ENCODE measurements around the gene MKX. TPM values are rescaled to one million over a fixed set of nuclear protein-coding genes. Genes with fewer than 3 reads are reported as not detected.
A peak's percentile ranks its signal among the peaks of the same experiment; 100 is the strongest.

Gene MKX
- total and polyA plus RNA-seq, 2 donors (not counting 1 experiment from before 2014, with no cell fraction given): not detected

DNA sequence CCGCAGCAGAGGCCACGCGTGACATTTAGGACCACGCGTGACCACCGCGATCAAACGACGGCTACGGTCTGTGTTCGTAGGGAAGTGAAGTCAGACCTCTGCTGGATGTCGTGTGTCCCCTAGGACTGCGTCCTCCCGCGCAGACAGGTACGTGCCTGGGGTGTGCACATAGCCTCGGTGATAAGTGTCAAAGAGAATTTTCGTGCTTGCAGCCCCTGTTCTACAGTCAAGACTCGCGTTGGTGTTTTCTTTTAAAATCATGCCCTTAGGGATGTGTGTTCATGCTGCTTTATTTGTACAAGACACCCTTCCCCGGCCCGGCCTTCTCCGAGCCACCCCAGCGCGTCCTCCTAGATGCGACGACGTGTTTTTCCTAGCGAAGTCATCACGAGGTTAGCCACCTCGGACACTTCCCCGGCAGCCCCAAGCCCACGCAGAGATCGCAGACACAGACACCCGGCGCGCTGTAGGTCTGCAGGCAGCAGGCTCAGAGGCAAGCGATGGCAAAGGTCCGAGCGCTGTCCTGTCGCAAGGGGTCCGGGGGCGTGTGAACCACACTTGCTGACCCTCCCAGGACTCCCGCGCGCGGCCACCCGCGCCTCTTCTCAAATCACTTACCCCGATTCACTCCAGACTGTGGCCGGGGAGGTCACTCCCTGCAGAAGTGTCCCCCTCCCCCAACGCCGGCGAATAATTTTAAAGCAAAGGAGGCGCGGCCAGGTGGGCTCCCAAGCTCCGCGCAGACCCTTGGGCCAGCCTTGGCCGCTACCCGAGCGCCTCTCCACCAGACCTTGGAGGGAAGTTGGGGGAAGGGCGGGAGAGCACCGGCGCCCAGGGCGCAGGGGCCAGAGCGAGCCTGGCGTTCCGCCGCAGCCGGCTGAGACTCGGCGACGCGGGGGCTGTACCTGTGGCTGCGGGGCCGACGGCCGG is 552 bp downstream of the MKX start:
- no peaks in the 10 kb centered on the region for H4K20me1 ChIP-seq (ENCODE audit: control insufficient read depth, insufficient read depth, low read length, poor library complexity, severe bottlenecking)
- no peaks in the 10 kb centered on the region for H3K79me2 ChIP-seq (ENCODE audit: control insufficient read depth, insufficient read depth, low read length)
- WGBS (ENCODE audit: insufficient coverage): 9% methylated on average over 77 of the region's 78 CpGs
- peak overlapping the region; percentile 35 for H3K9ac ChIP-seq (ENCODE audit: low read length)
- ATAC-seq (ENCODE audit: low read depth) (no peak), DNase-seq (no peak)
- intact Hi-C loops (cut with micrococcal nuclease): loop anchor here (5.0 kb wide), 1 partner anchor 497 kb away; no protein-coding TSS in a partner anchor
- TF ChIP-seq EZH2 (IDR thresholded peaks at IDR 0.05; ENCODE audit: borderline replicate concordance, insufficient read depth, low read depth, low read length, poor library complexity, severe bottlenecking): no peak
- TF ChIP-seq, protein P1, sequence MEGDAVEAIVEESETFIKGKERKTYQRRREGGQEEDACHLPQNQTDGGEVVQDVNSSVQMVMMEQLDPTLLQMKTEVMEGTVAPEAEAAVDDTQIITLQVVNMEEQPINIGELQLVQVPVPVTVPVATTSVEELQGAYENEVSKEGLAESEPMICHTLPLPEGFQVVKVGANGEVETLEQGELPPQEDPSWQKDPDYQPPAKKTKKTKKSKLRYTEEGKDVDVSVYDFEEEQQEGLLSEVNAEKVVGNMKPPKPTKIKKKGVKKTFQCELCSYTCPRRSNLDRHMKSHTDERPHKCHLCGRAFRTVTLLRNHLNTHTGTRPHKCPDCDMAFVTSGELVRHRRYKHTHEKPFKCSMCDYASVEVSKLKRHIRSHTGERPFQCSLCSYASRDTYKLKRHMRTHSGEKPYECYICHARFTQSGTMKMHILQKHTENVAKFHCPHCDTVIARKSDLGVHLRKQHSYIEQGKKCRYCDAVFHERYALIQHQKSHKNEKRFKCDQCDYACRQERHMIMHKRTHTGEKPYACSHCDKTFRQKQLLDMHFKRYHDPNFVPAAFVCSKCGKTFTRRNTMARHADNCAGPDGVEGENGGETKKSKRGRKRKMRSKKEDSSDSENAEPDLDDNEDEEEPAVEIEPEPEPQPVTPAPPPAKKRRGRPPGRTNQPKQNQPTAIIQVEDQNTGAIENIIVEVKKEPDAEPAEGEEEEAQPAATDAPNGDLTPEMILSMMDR (IDR thresholded peaks at IDR 0.05): no peak
- CTCF ChIA-PET: no interaction called here
- peaks cover 0 to 69% (median 47%) of the 10 kb centered on the region in 4 experiments for H3K27me3 ChIP-seq (replicated peaks in 1 of 4; ENCODE audit: control extremely low read depth in 1 of 4, control insufficient read depth in 3 of 4, insufficient read depth in 4 of 4, low read length in 3 of 4)
- Mint-ChIP-seq H3K27me3 (peaks cover 58% of the 10 kb centered on the region), H3K9me3 (ENCODE audit: insufficient read depth) (no peaks in the 10 kb centered on the region), H3K27ac (no peak overlapping the region), H3K4me1 (peaks cover 25% of the 10 kb centered on the region), H3K4me3 (peak overlapping the region; percentile 77)
- POLR2A ChIA-PET: no interaction called here
- H3K36me3 ChIP-seq (replicated peaks in 1 of 2; ENCODE audit: control extremely low read depth in 1 of 2, control insufficient read depth in 1 of 2, extremely low read depth in 1 of 2, insufficient read depth in 2 of 2, low read length in 1 of 2): no peaks in the 10 kb centered on the region
- peak overlapping the region; percentile 74 for H2AFZ ChIP-seq (ENCODE audit: insufficient read depth, low read depth, low read length, poor library complexity, severe bottlenecking)
- H3K4me1 ChIP-seq (ENCODE audit: control insufficient read depth in 2 of 2, insufficient read depth in 2 of 2, low read length in 2 of 2): peaks cover 39 to 60% of the 10 kb centered on the region in 2 donors
- peaks cover 0 to 36% (median 3%) of the 10 kb centered on the region in 3 donors for H3K9me3 ChIP-seq (ENCODE audit: control extremely low read depth in 1 of 3, control insufficient read depth in 2 of 3, insufficient read depth in 1 of 3, low read length in 2 of 3)
- peak overlapping the region; percentile 89 for H3K4me2 ChIP-seq (replicated peaks; ENCODE audit: low read depth, low read length, poor library complexity, severe bottlenecking)
- peak overlapping the region in 2 of 5 experiments; percentile 9 to 64 for H3K4me3 ChIP-seq (ENCODE audit: control extremely low read depth in 1 of 5, extremely low read depth in 1 of 5, insufficient read depth in 1 of 5, low read depth in 2 of 5, low read length in 4 of 5)
- H3K27ac ChIP-seq (ENCODE audit: low read length in 2 of 2): no peak overlapping the region

All from B cell (primary cell).